GM12878 (cell line): ENCODE measurements around the gene TRIM23. TPM values are rescaled to one million over a fixed set of nuclear protein-coding genes. Genes with fewer than 3 reads are reported as not detected.

ENCODE experiments used
- EED ChIP-seq: sonication (generic); IDR thresholded peaks from 2 replicates; pipeline ENCODE4 v1.6.1; 2016; ENCODE audit warnings: antibody characterized with exemption, low read depth
- EZH2 ChIP-seq: IDR thresholded peaks from 2 replicates; pipeline ENCODE4 v1.6.1; 2012; ENCODE audit warnings: low read depth, mild to moderate bottlenecking, control low read depth, inconsistent platforms, low read length, borderline replicate concordance; ENCODE audit not compliant: control insufficient read depth
- KDM1A ChIP-seq: fragments of 200-600 bp; sonication (generic); IDR thresholded peaks from 2 replicates; pipeline ENCODE4 v1.6.1; 2016; ENCODE audit warnings: borderline replicate concordance
- MEF2B ChIP-seq: fragments of 450-650 bp; IDR thresholded peaks from 2 replicates; pipeline ENCODE4 v1.6.1; 2018; ENCODE audit warnings: mild to moderate bottlenecking, moderate library complexity; ENCODE audit not compliant: partially characterized antibody, poor library complexity, severe bottlenecking
- NRF1 ChIP-seq: conservative IDR thresholded peaks from 2 replicates; pipeline ENCODE4 v1.6.1; 2011; ENCODE audit warnings: mild to moderate bottlenecking, low read depth, low read length, improper control_type of control experiment
- RB1 ChIP-seq: fragments of 450-650 bp; formaldehyde crosslinking; IDR thresholded peaks from 2 replicates; pipeline ENCODE4 v1.6.1; 2017; ENCODE audit warnings: mild to moderate bottlenecking, borderline replicate concordance
- SMARCA5 ChIP-seq: fragments of 450-650 bp; IDR thresholded peaks from 2 replicates; pipeline ENCODE4 v1.6.1; 2017; ENCODE audit warnings: mild to moderate bottlenecking
- SRF ChIP-seq, 2 experiments: IDR thresholded peaks; 2 replicates each; pipeline ENCODE4 v1.6.1; 2011; ENCODE audit warnings: low read depth in 2 of 2, low read length in 2 of 2, mild to moderate bottlenecking in 1 of 2, moderate library complexity in 1 of 2
- YY1 ChIP-seq: IDR thresholded peaks from 2 replicates; pipeline ENCODE4 v1.6.1; 2011; ENCODE audit warnings: low read depth, mild to moderate bottlenecking, low read length
- polyA plus RNA-seq, 11 experiments: library from polyadenylated mRNA; depleted of rRNA in 4 of 11; unstranded in 6 of 11; stranded (reverse) in 5 of 11; fragments of >200 nt; fragmentation: Nextera tagmentation in 4 of 11; fragmentation: Illumina TruSeq in 1 of 11; extraction: Ambion mirVana in 4 of 11; extraction: Trizol in 1 of 11; gene quantifications; 1 replicate in 1 of 11; 2 replicates in 10 of 11; pipeline versions ENCODE4 v1.2.1 to v1.2.3, GENCODE V29; 2011 to 2016; ENCODE audit warnings: inconsistent platforms in 2 of 11, missing spikeins in 2 of 11, low read depth in 1 of 11
- total RNA-seq, 4 experiments: library from RNA; depleted of rRNA in 3 of 4; stranded (reverse); fragments of >200 nt in 3 of 4; fragmentation: Illumina TruSeq in 1 of 4; extraction: Trizol in 1 of 4; gene quantifications; 2 replicates each; pipeline versions ENCODE4 v1.2.1 to v1.2.3, GENCODE V29; 2013 to 2021
- TF ChIP-seq, protein P1 (sequence below): fragments of 450-650 bp; IDR thresholded peaks from 2 replicates; pipeline ENCODE4 v1.6.1; 2018; ENCODE audit warnings: mild to moderate bottlenecking, low read depth, moderate library complexity; ENCODE audit not compliant: partially characterized antibody
- TF ChIP-seq, protein P2 (sequence below): fragments of 450-650 bp; formaldehyde crosslinking; IDR thresholded peaks from 2 replicates; pipeline ENCODE4 v1.5.0; 2022; ENCODE audit warnings: mild to moderate bottlenecking, missing genetic modification characterization
- TF ChIP-seq, protein P3 (sequence below), 3 experiments: IDR thresholded peaks in 2 of 3; conservative IDR thresholded peaks in 1 of 3; 2 replicates each; pipeline ENCODE4 v1.5.1; 2011; ENCODE audit warnings: low read depth in 3 of 3, low read length in 3 of 3, mild to moderate bottlenecking in 3 of 3, control low read depth in 2 of 3, moderate library complexity in 2 of 3, inconsistent platforms in 1 of 3, mixed read lengths in 1 of 3; ENCODE audit not compliant: control insufficient read depth in 2 of 3, insufficient read depth in 1 of 3; ENCODE audit errors: extremely low read depth in 1 of 3
- TF ChIP-seq, protein P4 (sequence below): fragments of 450-650 bp; IDR thresholded peaks from 2 replicates; pipeline ENCODE4 v1.6.1; 2016; ENCODE audit warnings: mild to moderate bottlenecking
- TF ChIP-seq, protein P5 (sequence below): IDR thresholded peaks from 2 replicates; pipeline ENCODE4 v1.6.1; 2011; ENCODE audit warnings: mild to moderate bottlenecking, low read depth, low read length, moderate library complexity; ENCODE audit not compliant: insufficient replicate concordance

Gene TRIM23
- total and polyA plus RNA-seq, 10 of the 15 experiments (the other 5 are each of a cell fraction or from before 2014, with no cell fraction given), result 1.9 to 5.0 (median 2.4) TPM

DNA sequence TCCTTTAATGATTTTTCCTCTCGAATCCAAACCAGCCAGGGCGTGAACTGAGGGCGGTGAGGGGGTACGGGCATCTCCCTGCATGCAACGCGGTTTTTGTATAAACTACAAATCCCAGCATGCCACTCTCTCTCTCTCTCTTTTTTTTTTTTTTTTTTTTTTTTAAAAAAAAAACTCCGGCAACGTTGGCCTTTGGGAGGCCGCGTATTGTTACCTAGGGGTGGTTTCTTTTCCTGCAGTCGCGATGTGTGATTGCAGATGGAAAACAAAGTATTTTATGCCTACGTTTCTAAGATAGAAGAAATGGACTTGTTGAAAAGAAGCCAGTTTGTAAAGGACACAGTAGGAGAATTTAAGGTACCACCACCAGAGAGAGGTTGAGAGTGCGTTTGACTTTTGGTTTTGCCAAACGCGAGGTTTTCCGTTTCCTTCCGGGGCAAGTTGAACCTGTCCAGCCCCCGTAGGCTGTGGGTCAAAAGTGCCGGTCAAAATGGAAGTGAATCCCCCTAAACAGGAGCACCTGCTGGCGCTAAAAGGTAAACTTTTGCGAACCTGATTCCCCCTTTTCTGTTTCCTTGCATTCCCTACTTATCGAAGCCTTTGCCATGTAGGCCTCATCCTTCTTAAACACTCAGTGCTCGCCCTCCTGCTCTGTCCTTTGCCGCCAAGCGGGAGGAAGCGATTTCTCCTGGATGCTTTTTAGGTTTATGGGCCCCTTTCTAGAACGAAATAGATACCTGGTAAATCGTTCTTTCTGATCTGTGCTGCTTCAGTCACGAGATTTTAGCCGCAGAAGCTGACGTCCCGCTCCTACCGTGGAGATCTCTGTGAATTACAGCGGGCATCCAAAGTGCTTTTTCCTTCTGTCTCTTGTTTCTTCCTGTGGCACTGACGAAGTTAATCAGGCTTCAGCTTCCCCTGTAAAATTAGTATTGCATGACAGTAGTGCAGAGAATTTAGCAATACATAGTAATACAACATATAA lies 730 bp upstream of the TRIM23 start, which contains the start of the genes SHLD3 and TRAPPC13 (continued):
- TF ChIP-seq, protein P1, sequence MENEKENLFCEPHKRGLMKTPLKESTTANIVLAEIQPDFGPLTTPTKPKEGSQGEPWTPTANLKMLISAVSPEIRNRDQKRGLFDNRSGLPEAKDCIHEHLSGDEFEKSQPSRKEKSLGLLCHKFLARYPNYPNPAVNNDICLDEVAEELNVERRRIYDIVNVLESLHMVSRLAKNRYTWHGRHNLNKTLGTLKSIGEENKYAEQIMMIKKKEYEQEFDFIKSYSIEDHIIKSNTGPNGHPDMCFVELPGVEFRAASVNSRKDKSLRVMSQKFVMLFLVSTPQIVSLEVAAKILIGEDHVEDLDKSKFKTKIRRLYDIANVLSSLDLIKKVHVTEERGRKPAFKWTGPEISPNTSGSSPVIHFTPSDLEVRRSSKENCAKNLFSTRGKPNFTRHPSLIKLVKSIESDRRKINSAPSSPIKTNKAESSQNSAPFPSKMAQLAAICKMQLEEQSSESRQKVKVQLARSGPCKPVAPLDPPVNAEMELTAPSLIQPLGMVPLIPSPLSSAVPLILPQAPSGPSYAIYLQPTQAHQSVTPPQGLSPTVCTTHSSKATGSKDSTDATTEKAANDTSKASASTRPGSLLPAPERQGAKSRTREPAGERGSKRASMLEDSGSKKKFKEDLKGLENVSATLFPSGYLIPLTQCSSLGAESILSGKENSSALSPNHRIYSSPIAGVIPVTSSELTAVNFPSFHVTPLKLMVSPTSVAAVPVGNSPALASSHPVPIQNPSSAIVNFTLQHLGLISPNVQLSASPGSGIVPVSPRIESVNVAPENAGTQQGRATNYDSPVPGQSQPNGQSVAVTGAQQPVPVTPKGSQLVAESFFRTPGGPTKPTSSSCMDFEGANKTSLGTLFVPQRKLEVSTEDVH, result peak; percentile 58
- TF ChIP-seq MEF2B, result no peak
- no peak for TF ChIP-seq EZH2
- TF ChIP-seq, protein P2, sequence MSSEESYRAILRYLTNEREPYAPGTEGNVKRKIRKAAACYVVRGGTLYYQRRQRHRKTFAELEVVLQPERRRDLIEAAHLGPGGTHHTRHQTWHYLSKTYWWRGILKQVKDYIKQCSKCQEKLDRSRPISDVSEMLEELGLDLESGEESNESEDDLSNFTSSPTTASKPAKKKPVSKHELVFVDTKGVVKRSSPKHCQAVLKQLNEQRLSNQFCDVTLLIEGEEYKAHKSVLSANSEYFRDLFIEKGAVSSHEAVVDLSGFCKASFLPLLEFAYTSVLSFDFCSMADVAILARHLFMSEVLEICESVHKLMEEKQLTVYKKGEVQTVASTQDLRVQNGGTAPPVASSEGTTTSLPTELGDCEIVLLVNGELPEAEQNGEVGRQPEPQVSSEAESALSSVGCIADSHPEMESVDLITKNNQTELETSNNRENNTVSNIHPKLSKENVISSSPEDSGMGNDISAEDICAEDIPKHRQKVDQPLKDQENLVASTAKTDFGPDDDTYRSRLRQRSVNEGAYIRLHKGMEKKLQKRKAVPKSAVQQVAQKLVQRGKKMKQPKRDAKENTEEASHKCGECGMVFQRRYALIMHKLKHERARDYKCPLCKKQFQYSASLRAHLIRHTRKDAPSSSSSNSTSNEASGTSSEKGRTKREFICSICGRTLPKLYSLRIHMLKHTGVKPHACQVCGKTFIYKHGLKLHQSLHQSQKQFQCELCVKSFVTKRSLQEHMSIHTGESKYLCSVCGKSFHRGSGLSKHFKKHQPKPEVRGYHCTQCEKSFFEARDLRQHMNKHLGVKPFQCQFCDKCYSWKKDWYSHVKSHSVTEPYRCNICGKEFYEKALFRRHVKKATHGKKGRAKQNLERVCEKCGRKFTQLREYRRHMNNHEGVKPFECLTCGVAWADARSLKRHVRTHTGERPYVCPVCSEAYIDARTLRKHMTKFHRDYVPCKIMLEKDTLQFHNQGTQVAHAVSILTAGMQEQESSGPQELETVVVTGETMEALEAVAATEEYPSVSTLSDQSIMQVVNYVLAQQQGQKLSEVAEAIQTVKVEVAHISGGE (CRISPR knock-in tag), result no peak
- TF ChIP-seq SMARCA5, result 0 out of 2 replicates have a peak, but pooled peaks have one; percentile 11
- no peak for TF ChIP-seq EED
- TF ChIP-seq NRF1, result no peak
- TF ChIP-seq RB1, result peak; percentile 59; the same call in 1 of the 2 replicates
- TF ChIP-seq, protein P3, sequence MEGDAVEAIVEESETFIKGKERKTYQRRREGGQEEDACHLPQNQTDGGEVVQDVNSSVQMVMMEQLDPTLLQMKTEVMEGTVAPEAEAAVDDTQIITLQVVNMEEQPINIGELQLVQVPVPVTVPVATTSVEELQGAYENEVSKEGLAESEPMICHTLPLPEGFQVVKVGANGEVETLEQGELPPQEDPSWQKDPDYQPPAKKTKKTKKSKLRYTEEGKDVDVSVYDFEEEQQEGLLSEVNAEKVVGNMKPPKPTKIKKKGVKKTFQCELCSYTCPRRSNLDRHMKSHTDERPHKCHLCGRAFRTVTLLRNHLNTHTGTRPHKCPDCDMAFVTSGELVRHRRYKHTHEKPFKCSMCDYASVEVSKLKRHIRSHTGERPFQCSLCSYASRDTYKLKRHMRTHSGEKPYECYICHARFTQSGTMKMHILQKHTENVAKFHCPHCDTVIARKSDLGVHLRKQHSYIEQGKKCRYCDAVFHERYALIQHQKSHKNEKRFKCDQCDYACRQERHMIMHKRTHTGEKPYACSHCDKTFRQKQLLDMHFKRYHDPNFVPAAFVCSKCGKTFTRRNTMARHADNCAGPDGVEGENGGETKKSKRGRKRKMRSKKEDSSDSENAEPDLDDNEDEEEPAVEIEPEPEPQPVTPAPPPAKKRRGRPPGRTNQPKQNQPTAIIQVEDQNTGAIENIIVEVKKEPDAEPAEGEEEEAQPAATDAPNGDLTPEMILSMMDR (IDR thresholded peaks at IDR 0.05 in 2 of 3, conservative IDR thresholded peaks at IDR 0.05 in 1 of 3; ENCODE audit: control insufficient read depth in 2 of 3, extremely low read depth in 1 of 3, insufficient read depth in 1 of 3, low read depth in 3 of 3, low read length in 3 of 3), result 0 out of 6 replicates have a peak, but pooled peaks of 1 of the 3 experiments have one; percentile 6
- TF ChIP-seq, protein P4, sequence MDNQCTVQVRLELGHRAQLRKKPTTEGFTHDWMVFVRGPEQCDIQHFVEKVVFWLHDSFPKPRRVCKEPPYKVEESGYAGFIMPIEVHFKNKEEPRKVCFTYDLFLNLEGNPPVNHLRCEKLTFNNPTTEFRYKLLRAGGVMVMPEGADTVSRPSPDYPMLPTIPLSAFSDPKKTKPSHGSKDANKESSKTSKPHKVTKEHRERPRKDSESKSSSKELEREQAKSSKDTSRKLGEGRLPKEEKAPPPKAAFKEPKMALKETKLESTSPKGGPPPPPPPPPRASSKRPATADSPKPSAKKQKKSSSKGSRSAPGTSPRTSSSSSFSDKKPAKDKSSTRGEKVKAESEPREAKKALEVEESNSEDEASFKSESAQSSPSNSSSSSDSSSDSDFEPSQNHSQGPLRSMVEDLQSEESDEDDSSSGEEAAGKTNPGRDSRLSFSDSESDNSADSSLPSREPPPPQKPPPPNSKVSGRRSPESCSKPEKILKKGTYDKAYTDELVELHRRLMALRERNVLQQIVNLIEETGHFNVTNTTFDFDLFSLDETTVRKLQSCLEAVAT, result 0 out of 2 replicates have a peak, but pooled peaks have one; percentile 45
- TF ChIP-seq, protein P5, sequence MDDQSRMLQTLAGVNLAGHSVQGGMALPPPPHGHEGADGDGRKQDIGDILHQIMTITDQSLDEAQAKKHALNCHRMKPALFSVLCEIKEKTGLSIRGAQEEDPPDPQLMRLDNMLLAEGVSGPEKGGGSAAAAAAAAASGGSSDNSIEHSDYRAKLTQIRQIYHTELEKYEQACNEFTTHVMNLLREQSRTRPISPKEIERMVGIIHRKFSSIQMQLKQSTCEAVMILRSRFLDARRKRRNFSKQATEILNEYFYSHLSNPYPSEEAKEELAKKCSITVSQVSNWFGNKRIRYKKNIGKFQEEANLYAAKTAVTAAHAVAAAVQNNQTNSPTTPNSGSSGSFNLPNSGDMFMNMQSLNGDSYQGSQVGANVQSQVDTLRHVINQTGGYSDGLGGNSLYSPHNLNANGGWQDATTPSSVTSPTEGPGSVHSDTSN, result no peak
- TF ChIP-seq KDM1A, result no peak
- TF ChIP-seq SRF (IDR thresholded peaks at IDR 0.05; ENCODE audit: low read depth in 2 of 2, low read length in 2 of 2), result no peak
- peak; percentile 95 for TF ChIP-seq YY1
